Neural progenitor cell (in vitro differentiated cells): Measurements from ENCODE around the gene CHORDC1. TPM values are rescaled to one million over a fixed set of nuclear protein-coding genes. Genes with fewer than 3 reads are reported as not detected.

Experiments used
- DNase-seq: peaks from one replicate; pipeline ENCODE4 v3.0.0-alpha.2; 2016; ENCODE audit warnings: low spot score
- H2AFZ ChIP-seq: fragments of 200-600 bp; sonication (generic); replicated peaks from 2 replicates; pipeline ENCODE4 v1.6.1; 2016; ENCODE audit warnings: antibody characterized with exemption
- H3F3A ChIP-seq: fragments of 200-600 bp; sonication (generic); 2 replicates; pipeline ENCODE4 v1.6.1; 2016; ENCODE audit warnings: antibody characterized with exemption, low read depth
- H3K27ac ChIP-seq: fragments of 200-600 bp; sonication (generic); 2 replicates; pipeline ENCODE4 v1.5.1; 2016; ENCODE audit warnings: mild to moderate bottlenecking
- H3K27me3 ChIP-seq: fragments of 200-600 bp; sonication (generic); 2 replicates; pipeline ENCODE4 v1.6.1; 2016; ENCODE audit warnings: mild to moderate bottlenecking, moderate library complexity
- H3K36me3 ChIP-seq: fragments of 200-600 bp; sonication (generic); 2 replicates; pipeline ENCODE4 v1.5.1; 2016
- H3K4me1 ChIP-seq: fragments of 200-600 bp; sonication (generic); 2 replicates; pipeline ENCODE4 v1.6.1; 2016; ENCODE audit warnings: mixed run types
- H3K4me2 ChIP-seq: fragments of 200-600 bp; sonication (generic); 2 replicates; pipeline ENCODE4 v1.6.1; 2016
- H3K4me3 ChIP-seq: fragments of 200-600 bp; sonication (generic); 2 replicates; pipeline ENCODE4 v1.5.1; 2016
- H3K79me2 ChIP-seq: fragments of 200-600 bp; sonication (generic); 2 replicates; pipeline ENCODE4 v1.6.1; 2016; ENCODE audit warnings: low read depth
- H3K9ac ChIP-seq: fragments of 200-600 bp; sonication (generic); 2 replicates; pipeline ENCODE4 v1.6.1; 2016
- H3K9me3 ChIP-seq: fragments of 200-600 bp; sonication (generic); 2 replicates; pipeline ENCODE4 v1.5.1; 2016; ENCODE audit warnings: low read depth
- H4K20me1 ChIP-seq: fragments of 200-600 bp; sonication (generic); 2 replicates; pipeline ENCODE4 v1.6.1; 2016; ENCODE audit warnings: low read depth
- H3K27ac Mint-ChIP-seq: 3 replicates; pipeline ENCODE4 v1.8.0; 2021; ENCODE audit warnings: mixed read lengths
- H3K27me3 Mint-ChIP-seq: 2 replicates; pipeline ENCODE4 v1.8.0; 2022; ENCODE audit warnings: low read depth, mild to moderate bottlenecking, inconsistent platforms, moderate library complexity, mixed read lengths; ENCODE audit not compliant: insufficient read depth
- H3K36me3 Mint-ChIP-seq: 3 replicates; pipeline ENCODE4 v1.8.0; 2021; ENCODE audit warnings: mixed read lengths
- H3K4me1 Mint-ChIP-seq: 3 replicates; pipeline ENCODE4 v1.8.0; 2021; ENCODE audit warnings: mixed read lengths
- H3K4me3 Mint-ChIP-seq: 3 replicates; pipeline ENCODE4 v1.8.0; 2021; ENCODE audit warnings: mild to moderate bottlenecking, moderate library complexity, mixed read lengths
- H3K9me3 Mint-ChIP-seq: 3 replicates; pipeline ENCODE4 v1.8.0; 2020; ENCODE audit warnings: mixed read lengths
- EZH2 ChIP-seq: fragments of 200-600 bp; sonication (generic); IDR thresholded peaks from 2 replicates; pipeline ENCODE4 v1.6.1; 2017; ENCODE audit warnings: antibody characterized with exemption, mild to moderate bottlenecking, moderate library complexity
- EZH2phosphoT487 ChIP-seq: fragments of 200-600 bp; sonication (generic); IDR thresholded peaks from 2 replicates; pipeline ENCODE4 v1.6.1; 2017; ENCODE audit warnings: antibody characterized with exemption
- total RNA-seq: library from RNA; depleted of rRNA; stranded (reverse); fragments of >200 nt; gene quantifications from 2 replicates; pipeline ENCODE4 v1.2.3, GENCODE V29; 2015; ENCODE audit warnings: low replicate concordance
- TF ChIP-seq, protein P1 (sequence below): fragments of 200-600 bp; sonication (generic); IDR thresholded peaks from 2 replicates; pipeline ENCODE4 v1.5.1; 2017; ENCODE audit warnings: antibody characterized with exemption, mild to moderate bottlenecking

CHORDC1 gene
- total RNA-seq, 1 donor from 2014 or later: 120 TPM

DNA sequence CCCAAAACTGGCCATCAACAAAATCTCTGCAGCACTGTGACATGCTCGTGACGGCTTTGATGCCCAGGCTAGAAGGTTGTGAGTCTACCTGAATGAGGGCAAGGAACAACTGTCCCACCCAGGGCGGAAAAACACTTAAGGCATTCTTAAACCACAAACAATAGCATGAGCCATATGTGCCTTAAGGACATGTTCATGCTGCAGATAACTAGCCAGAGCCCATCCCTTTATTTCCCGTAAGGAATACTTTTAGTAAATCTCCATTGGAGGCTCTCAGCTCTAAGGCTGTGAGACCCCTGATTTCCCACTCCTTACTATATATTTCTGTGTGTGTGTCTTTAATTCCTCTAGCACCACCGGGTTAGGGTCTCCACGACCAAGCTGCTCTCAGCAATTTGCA, 3.4 kb downstream of the CHORDC1 start:
- H3K27me3 ChIP-seq: no peaks in the 10 kb centered on the region
- H4K20me1 ChIP-seq: peaks cover 49% of the 10 kb centered on the region
- no peaks in the 10 kb centered on the region for H3F3A ChIP-seq
- H3K4me2 ChIP-seq: no peak overlapping the region
- H3K4me1 ChIP-seq: peaks cover 17% of the 10 kb centered on the region
- peaks cover 95% of the 10 kb centered on the region for H3K79me2 ChIP-seq
- no peaks in the 10 kb centered on the region for H3K9me3 Mint-ChIP-seq
- H3K27ac Mint-ChIP-seq: no peak overlapping the region
- H3K36me3 ChIP-seq: peaks cover 9% of the 10 kb centered on the region
- TF ChIP-seq EZH2phosphoT487 (no peak), EZH2 (no peak)
- TF ChIP-seq, protein P1, sequence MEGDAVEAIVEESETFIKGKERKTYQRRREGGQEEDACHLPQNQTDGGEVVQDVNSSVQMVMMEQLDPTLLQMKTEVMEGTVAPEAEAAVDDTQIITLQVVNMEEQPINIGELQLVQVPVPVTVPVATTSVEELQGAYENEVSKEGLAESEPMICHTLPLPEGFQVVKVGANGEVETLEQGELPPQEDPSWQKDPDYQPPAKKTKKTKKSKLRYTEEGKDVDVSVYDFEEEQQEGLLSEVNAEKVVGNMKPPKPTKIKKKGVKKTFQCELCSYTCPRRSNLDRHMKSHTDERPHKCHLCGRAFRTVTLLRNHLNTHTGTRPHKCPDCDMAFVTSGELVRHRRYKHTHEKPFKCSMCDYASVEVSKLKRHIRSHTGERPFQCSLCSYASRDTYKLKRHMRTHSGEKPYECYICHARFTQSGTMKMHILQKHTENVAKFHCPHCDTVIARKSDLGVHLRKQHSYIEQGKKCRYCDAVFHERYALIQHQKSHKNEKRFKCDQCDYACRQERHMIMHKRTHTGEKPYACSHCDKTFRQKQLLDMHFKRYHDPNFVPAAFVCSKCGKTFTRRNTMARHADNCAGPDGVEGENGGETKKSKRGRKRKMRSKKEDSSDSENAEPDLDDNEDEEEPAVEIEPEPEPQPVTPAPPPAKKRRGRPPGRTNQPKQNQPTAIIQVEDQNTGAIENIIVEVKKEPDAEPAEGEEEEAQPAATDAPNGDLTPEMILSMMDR: no peak
- no peaks in the 10 kb centered on the region for H3K9me3 ChIP-seq
- no peak overlapping the region for H3K27ac ChIP-seq
- no peak overlapping the region for H2AFZ ChIP-seq
- H3K4me3 Mint-ChIP-seq: no peak overlapping the region
- no peak overlapping the region for H3K4me3 ChIP-seq
- DNase-seq: no peak
- peaks cover 13% of the 10 kb centered on the region for H3K36me3 Mint-ChIP-seq
- H3K27me3 Mint-ChIP-seq: no peaks in the 10 kb centered on the region
- H3K4me1 Mint-ChIP-seq: peaks cover 27% of the 10 kb centered on the region
- no peak overlapping the region for H3K9ac ChIP-seq

DNA sequence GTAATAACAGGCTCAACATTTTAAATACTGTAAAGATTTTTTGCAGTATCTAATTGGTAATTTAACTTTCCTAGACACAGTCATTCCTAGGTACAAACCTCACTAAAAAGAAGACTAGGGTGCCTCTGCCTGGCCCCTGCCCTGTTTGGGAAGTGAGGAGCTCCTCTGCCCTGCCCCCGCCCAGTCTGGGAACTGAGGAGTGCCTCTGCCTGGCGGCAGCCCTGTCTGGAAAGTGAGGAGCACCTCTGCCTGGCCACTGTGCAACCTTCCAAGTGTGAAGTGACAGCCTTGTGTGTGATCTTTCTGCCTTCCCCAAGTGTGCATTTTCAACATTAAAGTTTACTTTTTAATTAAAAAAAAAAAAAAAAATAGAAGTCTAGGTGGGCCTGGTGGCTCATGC, 4.2 kb downstream of the CHORDC1 start:
- no peak overlapping the region for H3K27ac Mint-ChIP-seq
- Histone ChIP-seq H3F3A (no peaks in the 10 kb centered on the region), H3K27ac (no peak overlapping the region), H3K4me2 (peak overlapping the region; percentile 14), H4K20me1 (peaks cover 49% of the 10 kb centered on the region), H3K9ac (no peak overlapping the region), H3K4me3 (no peak overlapping the region), H2AFZ (no peak overlapping the region), H3K27me3 (no peaks in the 10 kb centered on the region), H3K4me1 (peaks cover 17% of the 10 kb centered on the region), H3K79me2 (peaks cover 100% of the 10 kb centered on the region), H3K36me3 (peaks cover 12% of the 10 kb centered on the region), H3K9me3 (no peaks in the 10 kb centered on the region)
- H3K9me3 Mint-ChIP-seq: no peaks in the 10 kb centered on the region
- peaks cover 22% of the 10 kb centered on the region for H3K4me1 Mint-ChIP-seq
- DNase-seq: peak; percentile 55
- peaks cover 15% of the 10 kb centered on the region for H3K36me3 Mint-ChIP-seq
- H3K27me3 Mint-ChIP-seq: no peaks in the 10 kb centered on the region
- TF ChIP-seq EZH2: no peak
- no peak for TF ChIP-seq EZH2phosphoT487
- TF ChIP-seq, protein P1: no peak
- no peak overlapping the region for H3K4me3 Mint-ChIP-seq

DNA sequence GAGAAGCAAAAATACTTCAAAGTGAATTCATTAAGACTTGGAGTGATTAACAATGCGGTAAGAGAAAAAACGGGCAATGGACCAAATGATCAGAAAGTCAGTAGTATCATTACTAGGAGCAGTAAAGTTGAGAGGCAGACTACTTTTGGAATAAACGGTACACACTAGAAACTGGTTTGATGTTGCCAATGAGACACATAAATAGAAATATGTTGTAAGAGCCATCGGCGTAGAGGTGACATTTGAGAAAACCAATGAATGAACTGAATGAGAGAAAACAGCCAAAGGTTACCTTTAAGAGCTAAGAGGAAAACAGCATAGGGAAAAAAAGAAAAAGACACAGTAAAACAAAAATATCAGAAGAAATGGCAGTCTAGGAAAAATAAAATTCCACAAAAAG, 6.2 kb downstream of the CHORDC1 start:
- Histone ChIP-seq H2AFZ (no peak overlapping the region), H3K27ac (no peak overlapping the region), H3F3A (no peaks in the 10 kb centered on the region), H3K79me2 (peaks cover 100% of the 10 kb centered on the region), H3K9ac (no peak overlapping the region), H3K4me1 (peaks cover 15% of the 10 kb centered on the region), H3K27me3 (no peaks in the 10 kb centered on the region), H4K20me1 (peaks cover 40% of the 10 kb centered on the region), H3K4me3 (no peak overlapping the region), H3K4me2 (no peak overlapping the region), H3K9me3 (no peaks in the 10 kb centered on the region), H3K36me3 (peaks cover 17% of the 10 kb centered on the region)
- TF ChIP-seq, protein P1: no peak
- TF ChIP-seq EZH2phosphoT487: no peak
- no peak for TF ChIP-seq EZH2
- peaks cover 12% of the 10 kb centered on the region for H3K4me1 Mint-ChIP-seq
- no peaks in the 10 kb centered on the region for H3K9me3 Mint-ChIP-seq
- no peak overlapping the region for H3K4me3 Mint-ChIP-seq
- H3K36me3 Mint-ChIP-seq: peaks cover 23% of the 10 kb centered on the region
- no peak overlapping the region for H3K27ac Mint-ChIP-seq
- no peak for DNase-seq
- H3K27me3 Mint-ChIP-seq: no peaks in the 10 kb centered on the region
